Measurements from ENCODE around the gene SMOC1. TPM values are rescaled to one million over a fixed set of nuclear protein-coding genes. Genes with fewer than 3 reads are reported as not detected.

SMOC1 gene
- total and polyA plus RNA-seq, 2 of the 8 experiments (the other 6 are each of a cell fraction or from before 2014, with no cell fraction given), result 1.6 to 2.4 TPM

DNA sequence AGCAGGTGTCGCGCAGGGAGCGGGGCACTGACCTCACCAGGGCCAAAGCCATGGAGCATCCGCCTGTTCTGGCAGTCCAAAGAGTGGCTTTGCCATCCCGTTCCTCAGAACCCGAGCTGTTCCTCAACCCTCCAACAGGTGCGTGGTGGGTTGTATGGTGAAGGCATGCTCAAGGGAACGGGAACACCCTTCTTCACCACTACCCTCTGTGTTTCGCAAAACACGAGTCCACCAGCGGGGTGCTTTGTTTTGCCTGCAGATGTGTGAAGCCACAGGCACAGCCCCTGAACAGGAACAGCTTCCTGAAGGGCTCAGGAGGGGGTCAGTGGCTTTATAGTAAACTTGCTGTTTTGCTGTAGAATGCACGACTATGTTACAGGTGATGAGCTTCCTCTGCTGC is 52.7 kb downstream of the SMOC1 start:
- Histone ChIP-seq H2AK5ac (ENCODE audit: low read depth, low read length) (no peak overlapping the region), H4K91ac (replicated peaks; ENCODE audit: insufficient read length, low read length) (no peak overlapping the region), H3K4me1 (replicated peaks in 1 of 4; ENCODE audit: control insufficient read depth in 3 of 4, insufficient read depth in 4 of 4, low read length in 3 of 4) (peaks cover 0 to 7% (median 2%) of the 10 kb centered on the region in 4 experiments; a peak in 4 of 7 replicates), H3K27me3 (replicated peaks in 1 of 4; ENCODE audit: control insufficient read depth in 3 of 4, extremely low read depth in 1 of 4, insufficient read depth in 3 of 4, low read length in 3 of 4) (no peaks in the 10 kb centered on the region), H2BK120ac (replicated peaks; ENCODE audit: low read depth, low read length) (no peak overlapping the region), H2BK20ac (ENCODE audit: low read length) (no peak overlapping the region), H3K4ac (replicated peaks; ENCODE audit: insufficient read length, low read depth, low read length) (no peak overlapping the region), H3K9ac (replicated peaks in 1 of 4; ENCODE audit: extremely low read depth in 1 of 4, low read depth in 3 of 4, low read length in 3 of 4) (no peak overlapping the region), H3K27ac (ENCODE audit: low read depth, low read length) (no peak overlapping the region), H3K79me1 (ENCODE audit: low read depth, low read length) (peaks cover 2% of the 10 kb centered on the region; the same call in 1 of the 2 replicates), H4K5ac (ENCODE audit: insufficient read length, low read depth, low read length) (no peak overlapping the region), H3K79me2 (ENCODE audit: control insufficient read depth in 1 of 2, insufficient read depth in 2 of 2, low read length in 2 of 2) (no peaks in the 10 kb centered on the region), H2BK5ac (ENCODE audit: low read depth, low read length) (no peak overlapping the region), H3K36me3 (ENCODE audit: control insufficient read depth in 2 of 4, insufficient read depth in 4 of 4, low read length in 3 of 4) (no peaks in the 10 kb centered on the region), H3K18ac (ENCODE audit: extremely low read depth, low read length) (no peak overlapping the region), H2BK12ac (ENCODE audit: low read depth, low read length) (no peak overlapping the region), H3K9me3 (ENCODE audit: insufficient read depth in 2 of 2, low read depth in 1 of 2, low read length in 1 of 2) (no peaks in the 10 kb centered on the region), H2AFZ (ENCODE audit: low read length) (peak overlapping the region; percentile 85), H4K8ac (ENCODE audit: extremely low read depth, insufficient read depth, low read length) (no peak overlapping the region), H3K56ac (replicated peaks; ENCODE audit: insufficient read length, low read depth, low read length) (no peak overlapping the region), H3K4me2 (ENCODE audit: insufficient read depth in 1 of 2, low read depth in 2 of 2, low read length in 2 of 2) (no peak overlapping the region), H3K23ac (ENCODE audit: insufficient read length) (no peak overlapping the region), H4K20me1 (replicated peaks in 1 of 2; ENCODE audit: control insufficient read depth in 1 of 2, insufficient read depth in 2 of 2, low read length in 2 of 2) (no peaks in the 10 kb centered on the region), H3K14ac (ENCODE audit: insufficient read length) (no peak overlapping the region), H3K4me3 (ENCODE audit: extremely low read depth in 1 of 4, insufficient read depth in 2 of 4, low read depth in 3 of 4, low read length in 4 of 4) (no peak overlapping the region), H2BK15ac (ENCODE audit: low read length) (no peak overlapping the region), H3K23me2 (ENCODE audit: low read depth, low read length) (no peaks in the 10 kb centered on the region)
- no peak for DNase-seq (ENCODE audit: low read depth in 1 of 2, low spot score in 2 of 2)
- FAIRE-seq, result peak; percentile 24
- 75% methylated on average over 12 of the region's 12 CpGs; no CpG with 5 or more reads in 1 of the 2 experiments for WGBS, 2 experiments (ENCODE audit: extremely low coverage in 1 of 2, insufficient coverage in 1 of 2, insufficient read length in 1 of 2, insufficient replicate concordance in 2 of 2, low coverage in 1 of 2, low lambda C conversion rate in 2 of 2, missing lambda C conversion rate in 1 of 2)
- ChIA-PET CTCF (ENCODE audit: partially characterized antibody) (interaction anchor here (0.8 to 3.8 kb wide), 35 partner anchors 7 to 764 kb away, joined by 3 to 15 read pairs (median 4); partner anchors contain the start of gene SMOC1), POLR2A (ENCODE audit: partially characterized antibody) (interaction anchor here (0.6 kb wide), 1 partner anchor 88 kb away, joined by 3 read pairs; no protein-coding TSS in a partner anchor)
- TF ChIP-seq SP1 (IDR thresholded peaks at IDR 0.05; ENCODE audit: low read depth, low read length) (no peak), CTCF (IDR thresholded peaks at IDR 0.05; ENCODE audit: control extremely low read depth in 1 of 3, insufficient read depth in 1 of 3, low read depth in 1 of 3, low read length in 3 of 3) (peak; percentile 22 to 54 (median 41); a peak in 3 of 4 replicates)

All from H1 (cell line).